Nucleus accumbens (tissue), 56 donors: Measurements from ENCODE around the gene RSPH10B.
A peak's percentile ranks its signal among the peaks of the same experiment; 100 is the strongest.
"Not testable (repeated sequence)": the region's sequence is repeated elsewhere in the genome, so short reads cannot be mapped to it uniquely, and the experiment has no call there.

Experiments
- DNase-seq, 56 donors: peaks; one replicate each; lab custom pipeline; 2025; lab: John Stamatoyannopoulos, UW

The RSPH10B gene

DNA sequence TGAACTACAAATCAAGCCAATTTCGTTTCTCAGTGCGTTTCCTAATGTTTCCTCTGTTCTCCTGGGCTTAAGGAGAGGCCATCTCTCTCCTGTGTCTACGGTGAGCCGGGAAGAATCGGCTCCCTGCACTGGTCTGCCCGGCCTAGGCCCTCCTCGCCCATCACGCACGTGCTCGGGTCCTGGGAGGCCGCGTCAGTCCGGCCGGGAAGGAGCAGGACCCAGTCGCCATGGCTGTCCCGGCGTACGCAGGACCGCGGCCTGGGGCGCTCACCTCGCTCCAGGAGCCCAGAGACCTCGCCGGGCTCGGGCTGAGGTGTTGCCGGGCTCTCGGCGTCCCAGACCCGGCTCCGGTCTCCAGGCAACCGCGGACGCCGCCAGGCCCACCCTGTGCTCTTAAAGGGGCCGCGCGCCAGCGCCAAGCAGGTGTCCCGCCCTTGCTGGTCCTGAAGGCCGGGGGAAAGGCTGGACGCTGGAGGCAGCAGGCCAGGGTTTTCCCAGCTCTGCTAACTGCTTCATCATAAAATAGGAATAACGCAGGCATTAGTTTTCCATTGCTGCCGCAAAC, at the start of gene RSPH10B:
RSPH10B (minus strand) TSS at position 343 of the 565 bp plus-strand sequence. CDS start 3,573 bp downstream, outside the sequence.
- not testable (repeated sequence) for DNase-seq

DNA sequence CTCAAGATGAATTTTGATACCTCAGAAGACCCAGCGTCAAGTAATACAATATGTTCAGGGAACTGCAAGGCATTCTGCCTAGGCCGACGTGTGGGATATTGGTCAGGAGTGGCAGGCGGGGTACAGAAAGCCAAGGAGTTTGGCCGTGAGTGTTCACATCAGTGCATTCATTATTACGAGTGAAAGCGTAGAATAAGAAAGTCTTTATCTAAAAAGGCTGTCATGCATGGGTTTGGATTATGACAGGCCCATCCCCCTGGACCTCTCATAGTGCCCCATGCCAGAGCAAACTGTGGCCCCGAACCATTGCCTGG, 46.1 kb upstream of the RSPH10B start:
- no peak for DNase-seq

DNA sequence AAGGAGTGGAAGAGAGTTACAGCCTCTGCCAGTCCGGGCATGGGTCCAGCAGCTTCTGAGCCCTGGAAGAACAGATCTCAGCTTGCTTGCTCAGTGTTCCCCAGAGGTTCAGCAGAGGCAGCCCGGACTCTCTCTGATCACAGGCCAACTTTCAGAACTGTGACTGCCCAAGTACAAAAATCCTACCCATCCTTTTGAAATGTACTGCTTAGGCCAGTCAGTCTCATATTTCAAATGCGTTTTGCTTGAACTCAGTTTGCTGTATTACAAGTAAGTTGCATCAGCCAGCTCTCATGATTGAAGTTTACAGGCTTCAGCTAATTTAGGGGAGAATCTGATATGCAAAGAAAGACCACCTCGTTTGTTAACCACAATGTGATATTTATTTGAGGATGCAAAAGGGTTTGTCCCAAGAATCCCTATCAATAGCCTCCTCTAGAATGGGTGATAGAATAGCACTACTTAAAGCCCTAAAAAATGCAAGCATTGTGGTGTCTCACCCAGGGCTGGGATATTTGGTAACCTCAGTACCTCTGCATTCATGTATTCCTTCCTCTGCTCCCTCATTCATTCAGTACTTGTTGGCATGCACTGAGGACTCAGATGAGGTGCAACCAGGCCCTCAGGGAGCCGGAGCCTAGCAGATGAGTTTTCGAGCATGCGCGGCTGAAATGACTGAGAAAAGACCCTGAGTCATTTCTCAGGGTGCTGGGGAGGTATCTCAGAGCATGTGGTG, 45.6 kb upstream of the RSPH10B start:
- DNase-seq, result peak in 16 of 56 donors; percentile 1 to 52 (median 15)

DNA sequence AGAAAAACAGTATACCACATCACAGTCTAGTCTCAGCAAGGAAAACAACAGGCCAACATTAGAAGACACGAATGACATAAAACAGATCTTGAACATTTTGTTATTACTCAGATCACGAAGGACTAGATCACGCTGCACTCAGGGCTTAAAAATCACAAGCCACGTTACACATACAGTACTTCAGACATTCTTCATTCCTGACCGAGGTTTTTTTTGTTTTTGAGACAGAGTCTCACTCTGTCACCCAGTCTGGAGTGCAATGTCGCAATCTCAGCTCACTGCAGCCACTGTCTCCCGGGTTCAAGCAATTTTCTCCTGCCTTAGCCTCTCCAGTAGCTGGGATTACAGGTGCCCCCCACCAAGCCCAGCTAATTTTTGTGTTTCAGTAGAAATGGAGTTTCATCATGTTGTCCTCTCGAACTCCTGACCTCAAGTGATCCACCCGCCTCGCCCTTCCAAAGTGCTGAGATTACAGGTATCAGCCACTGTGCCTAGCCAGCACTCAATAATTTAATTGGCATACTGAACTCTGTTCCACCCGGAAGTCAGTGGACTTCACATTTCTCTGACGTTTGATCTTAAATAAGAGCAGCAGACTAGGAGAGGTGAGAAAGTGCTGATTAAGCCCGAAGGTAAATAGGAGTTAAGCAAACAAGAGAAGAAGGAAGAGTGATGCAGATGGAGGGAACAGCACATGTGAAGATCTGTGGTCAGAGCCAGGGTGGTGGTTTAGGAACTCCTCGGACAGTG, 42.0 kb upstream of the RSPH10B start:
- DNase-seq, result no peak

DNA sequence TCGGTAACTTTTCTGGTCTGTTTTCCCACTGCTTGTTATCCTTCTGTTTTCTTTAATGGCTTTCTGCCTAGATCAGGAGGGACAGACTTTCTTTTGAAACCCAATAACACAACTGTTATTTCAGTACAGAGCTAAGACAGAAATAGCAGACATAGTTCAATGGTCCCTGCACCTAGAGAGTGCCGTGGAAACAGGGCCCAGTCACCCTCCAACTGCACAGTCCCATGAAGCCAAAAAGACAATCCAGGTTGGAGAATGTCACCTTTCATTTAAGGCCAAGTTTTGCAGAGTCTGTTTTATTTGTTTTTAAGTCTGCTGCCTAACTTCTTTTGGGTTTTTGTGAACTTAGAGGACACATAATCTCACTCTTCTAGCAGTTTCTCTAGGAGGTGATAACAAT, 41.1 kb upstream of the RSPH10B start:
- no peak for DNase-seq

DNA sequence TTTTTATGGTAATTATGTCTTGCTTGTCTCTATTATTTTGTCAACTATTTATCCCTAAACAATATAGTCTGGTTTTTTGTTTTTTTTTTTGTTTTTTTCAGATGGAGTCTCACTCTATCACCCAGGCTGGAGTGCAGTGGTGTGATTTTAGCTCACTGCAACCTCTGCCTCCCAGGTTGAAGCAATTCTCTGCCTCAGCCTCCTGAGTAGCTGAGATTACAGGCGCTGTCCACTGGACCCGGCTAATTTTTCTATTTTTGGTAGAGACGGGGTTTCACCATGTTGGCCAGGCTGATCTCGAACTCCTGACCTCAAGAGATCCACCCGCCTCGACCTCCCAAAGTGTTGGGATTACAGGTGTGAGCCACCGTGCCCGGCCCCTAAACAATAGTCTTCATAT, 39.9 kb upstream of the RSPH10B start:
- not testable (repeated sequence) for DNase-seq

DNA sequence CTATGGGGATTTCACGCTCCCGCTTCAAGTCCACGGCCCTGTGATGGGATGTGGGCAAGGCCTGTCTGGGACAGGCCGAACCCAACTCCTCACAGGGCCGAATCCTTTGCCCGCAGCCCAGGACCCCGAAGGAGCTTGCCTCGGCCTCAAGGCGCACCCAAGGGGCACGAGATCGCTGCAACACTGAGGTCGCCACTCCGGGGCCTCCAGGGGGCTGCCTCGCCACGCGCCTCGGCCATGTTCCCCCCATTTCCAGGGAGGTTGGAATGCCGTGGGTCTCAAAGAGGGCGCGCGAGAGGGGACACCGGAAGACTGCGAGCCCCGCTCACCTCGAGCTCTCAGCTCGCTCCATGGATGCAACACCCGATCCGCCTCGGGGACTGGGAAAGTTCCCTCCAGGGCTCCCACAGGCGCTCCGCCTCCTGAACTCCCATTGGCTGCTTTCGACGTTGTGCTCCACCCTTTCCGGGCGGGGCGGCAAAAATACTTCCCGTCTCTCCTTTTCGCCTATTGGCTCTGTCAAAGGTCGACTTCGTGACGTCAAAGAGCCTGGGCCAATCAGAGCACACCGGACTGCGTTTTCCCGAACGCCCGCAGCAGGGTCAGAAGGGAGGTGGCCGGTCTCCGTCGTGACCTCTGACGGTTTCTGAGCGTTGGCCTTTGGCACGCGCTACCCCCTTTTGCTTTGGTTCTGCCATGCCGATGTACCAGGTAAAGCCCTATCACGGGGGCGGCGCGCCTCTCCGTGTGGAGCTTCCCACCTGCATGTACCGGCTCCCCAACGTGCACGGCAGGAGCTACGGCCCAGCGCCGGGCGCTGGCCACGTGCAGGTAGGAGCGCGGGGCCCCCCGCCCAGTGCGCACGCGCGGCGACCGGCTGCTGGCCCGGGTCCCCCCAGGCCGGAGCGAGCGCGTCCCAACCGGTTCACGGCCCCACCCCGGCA, 38.5 kb upstream of the RSPH10B start, which contains the start of the genes AIMP2 and PMS2:
AIMP2 (plus strand) TSS at position 605 of the 944 bp plus-strand sequence; CDS start at position 697, 92 bp downstream.
PMS2 (minus strand) TSS at position 382 of the 944 bp plus-strand sequence; CDS start at position 352, 30 bp downstream.
- DNase-seq, result peak; percentile 77 to 100 (median 97)

DNA sequence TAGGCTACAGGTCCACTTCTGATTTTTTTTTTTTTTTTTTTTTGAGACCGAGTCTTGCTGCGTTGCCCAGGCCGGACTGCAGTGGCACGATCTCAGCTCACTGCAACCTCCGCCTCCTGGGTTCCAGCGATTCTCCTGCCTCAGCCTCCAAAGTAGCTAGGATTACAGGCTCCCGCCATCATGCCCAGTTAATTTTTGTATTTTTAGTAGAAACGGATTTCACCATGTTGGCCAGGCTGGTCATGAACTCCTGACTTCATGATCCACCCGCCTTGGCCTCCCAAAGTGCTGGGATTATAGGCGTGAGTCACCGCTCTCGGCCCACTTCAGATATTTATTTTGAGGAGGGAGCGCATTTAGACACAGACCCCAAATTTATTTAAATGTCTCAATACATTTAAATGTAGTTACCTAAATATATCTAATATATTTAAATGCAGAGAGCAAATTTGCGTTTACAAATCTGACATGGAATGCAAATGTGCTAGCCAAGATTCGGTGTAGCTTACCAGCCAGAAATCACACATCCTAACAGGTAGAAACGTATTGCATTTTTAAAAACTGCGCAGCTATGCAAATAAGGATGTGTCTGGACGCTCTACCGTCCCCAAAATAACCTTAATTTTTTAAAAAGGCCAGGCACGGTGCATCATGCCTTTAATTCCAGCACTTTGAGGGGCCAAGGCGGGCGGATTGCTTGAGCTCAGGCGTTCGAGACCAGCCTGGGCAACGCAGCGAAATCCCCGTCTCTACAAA, 37.5 kb upstream of the RSPH10B start:
- not testable (repeated sequence) for DNase-seq

DNA sequence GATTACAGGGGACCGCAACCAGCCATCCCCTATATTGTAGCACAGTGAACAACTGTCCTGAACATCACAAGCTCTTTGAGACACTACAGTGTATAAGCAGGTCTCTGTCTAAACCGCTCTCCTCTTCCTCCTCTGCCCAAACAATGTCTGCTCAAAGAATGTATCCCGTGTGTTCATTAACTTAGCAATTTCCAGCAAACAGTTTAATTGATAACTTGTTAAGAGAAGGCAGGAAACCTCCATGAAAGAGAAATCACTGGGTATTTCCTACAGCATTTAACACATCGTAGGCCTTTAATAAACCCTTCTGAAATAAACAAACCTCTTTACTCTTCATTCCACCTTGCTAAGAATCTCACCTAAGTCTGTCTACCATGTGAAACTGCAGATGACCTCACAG, 36.9 kb upstream of the RSPH10B start:
- DNase-seq, result no peak

DNA sequence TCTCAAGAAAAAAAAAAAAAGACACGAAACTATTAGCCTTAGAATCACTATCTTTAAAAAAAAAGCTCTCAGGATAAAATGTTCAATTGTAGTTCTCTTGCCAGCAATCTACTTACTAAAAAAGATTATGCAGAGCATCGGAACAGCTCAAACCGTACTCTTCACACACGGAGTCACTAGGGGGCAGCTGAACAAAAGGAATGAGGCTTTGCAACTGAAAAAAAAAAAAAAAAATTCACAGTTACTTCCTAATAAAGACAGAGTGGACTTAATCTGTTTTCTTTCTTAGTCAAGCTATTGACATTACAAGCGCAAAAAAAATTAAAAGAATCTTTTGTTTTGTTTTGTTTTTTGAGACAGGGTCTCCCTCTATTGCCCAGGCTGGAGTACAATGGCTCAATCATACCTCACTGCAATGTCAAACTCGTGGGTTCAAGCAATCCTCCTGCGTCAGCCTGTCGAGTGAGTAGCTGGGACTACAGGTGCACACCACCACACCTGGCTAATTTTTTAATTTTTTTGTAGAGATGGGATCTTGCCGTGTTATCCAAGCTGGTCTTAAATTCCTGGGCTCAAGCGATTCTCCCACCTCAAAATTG, 26.8 kb upstream of the RSPH10B start:
- DNase-seq, result peak in 14 of 56 donors; percentile 2 to 41 (median 16)

DNA sequence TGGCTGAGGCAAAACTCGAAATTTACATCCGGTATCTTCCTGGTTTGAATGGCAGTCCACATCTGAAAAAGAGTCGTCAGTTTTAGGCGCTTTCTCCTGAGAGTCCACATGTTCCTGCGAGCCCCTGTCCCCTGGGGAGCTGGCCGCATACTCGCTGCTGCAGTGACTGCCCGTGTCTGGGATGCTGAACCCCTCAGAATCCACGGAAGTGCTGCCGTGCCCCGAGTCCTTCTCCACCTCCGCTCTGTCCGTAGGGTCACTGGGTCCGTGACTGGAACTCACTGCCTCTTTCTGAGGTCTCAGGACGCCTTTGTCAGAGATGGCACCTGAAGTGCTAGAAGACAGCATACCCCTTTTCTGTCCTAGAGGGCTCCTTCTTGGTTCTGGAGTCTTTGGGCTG, 16.6 kb upstream of the RSPH10B start:
- DNase-seq, result not testable (repeated sequence)

DNA sequence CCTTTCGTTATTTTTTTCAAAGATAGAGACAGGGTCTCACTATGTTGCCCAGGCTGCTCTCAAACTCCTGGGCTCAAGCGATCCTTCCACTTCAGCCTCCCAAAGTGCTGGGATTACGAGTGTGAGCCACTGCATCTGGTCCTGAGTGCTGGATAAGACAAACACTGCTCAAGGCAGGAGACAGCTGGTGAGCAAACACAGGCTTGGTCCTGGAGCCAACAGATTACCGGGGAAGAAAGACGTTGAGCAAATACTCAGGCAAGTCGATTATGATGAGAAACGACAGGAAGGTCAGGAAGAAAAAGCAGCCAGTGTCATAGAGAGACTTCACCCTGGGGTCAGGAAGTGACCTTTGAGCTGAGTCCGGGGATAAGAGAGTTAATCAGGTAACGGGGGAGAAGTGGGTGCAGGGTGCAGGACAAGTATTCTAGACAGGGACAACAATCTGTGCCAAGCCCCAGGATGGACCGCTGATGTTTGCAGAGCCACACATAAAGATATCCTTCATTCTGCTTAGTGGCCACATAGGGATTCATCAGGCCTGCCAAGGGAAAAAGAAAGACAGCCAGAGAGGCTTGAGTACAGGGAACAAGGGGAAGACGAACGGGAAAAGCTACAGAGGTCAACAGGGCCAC, 9.3 kb upstream of the RSPH10B start:
- not testable (repeated sequence) for DNase-seq

DNA sequence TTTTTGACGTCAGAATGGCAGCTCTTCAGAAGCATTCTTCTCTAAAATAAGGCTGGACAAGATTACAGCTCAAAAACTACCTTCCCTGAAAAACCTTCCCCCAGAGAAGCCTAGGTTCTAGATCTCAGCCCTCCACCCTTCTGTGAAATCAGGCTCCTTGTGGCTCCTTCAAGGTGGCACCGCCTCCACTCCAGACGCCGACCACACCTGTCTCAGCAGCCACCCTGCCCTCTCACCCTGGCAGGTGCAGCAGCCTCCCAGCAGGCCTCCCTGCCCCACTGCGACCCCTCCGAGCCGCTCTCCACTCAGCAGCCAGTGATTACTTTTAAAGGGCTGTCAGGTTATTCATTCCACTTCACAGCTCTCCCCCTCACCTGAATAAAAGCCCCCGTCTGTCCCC, 3.1 kb upstream of the RSPH10B start:
- DNase-seq, result not testable (repeated sequence)

DNA sequence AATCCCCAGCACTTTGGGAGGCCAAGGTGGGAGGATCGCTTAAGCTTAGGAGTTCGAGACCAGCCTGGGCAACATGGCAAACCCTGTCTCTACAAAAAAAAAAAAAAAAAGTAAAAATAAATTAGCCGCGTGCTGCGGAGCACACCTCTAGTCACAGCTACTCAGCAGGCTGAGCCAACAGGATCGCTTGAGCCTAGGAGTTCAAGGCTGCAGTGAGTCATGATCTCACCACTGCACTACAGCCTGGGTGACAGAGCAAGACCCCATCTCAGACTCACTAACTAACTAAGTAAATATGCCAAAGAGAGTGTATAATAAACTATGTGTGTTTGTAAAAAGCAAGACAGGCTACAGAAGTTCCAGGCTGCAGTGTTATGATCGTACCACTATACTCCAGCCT, 6.7 kb downstream of the RSPH10B start:
- DNase-seq, result not testable (repeated sequence)

DNA sequence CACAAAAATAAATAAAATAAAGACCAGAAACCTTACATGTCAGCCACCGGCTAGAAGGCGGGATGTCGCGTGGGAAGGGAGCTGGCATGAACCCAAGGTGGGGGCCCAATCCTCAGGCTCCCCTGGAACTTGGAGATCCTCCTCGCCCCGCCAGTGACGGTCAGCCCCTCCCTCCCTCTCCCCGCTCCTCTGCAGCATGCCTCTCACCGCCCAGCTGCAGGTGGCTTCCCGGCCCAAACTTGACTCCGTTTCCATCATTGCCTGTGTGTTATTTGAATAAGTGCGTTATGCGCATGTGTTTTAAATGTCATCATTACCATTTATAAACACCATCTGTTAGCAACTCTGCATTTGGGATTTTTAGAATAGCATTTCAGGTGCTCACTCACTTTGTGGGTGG, 7.3 kb downstream of the RSPH10B start:
- DNase-seq, result not testable (repeated sequence)

DNA sequence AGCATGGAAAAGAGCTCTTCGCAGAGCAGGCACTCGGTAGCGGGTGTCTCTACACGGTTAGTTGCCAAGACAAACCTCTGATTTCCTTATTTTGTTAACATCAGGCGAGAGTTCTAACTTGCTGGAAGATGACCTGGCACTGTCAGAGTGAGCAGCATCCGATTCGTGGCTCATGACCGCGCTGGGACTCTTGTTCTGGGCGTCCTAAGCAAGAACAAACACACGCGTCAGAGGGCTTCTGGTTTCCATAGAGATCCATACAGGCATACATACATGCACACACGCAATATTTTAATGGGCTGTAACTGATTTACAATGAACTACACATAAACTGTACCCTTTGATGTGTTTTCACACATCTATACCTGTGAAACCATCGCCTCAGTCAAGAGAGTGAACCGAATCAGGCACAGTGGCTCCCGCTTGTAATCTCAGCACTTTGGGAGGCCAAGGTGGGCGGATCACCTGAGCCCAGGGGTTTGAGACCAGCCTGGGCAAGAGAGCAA, 35.5 kb downstream of the RSPH10B start:
- not testable (repeated sequence) for DNase-seq

DNA sequence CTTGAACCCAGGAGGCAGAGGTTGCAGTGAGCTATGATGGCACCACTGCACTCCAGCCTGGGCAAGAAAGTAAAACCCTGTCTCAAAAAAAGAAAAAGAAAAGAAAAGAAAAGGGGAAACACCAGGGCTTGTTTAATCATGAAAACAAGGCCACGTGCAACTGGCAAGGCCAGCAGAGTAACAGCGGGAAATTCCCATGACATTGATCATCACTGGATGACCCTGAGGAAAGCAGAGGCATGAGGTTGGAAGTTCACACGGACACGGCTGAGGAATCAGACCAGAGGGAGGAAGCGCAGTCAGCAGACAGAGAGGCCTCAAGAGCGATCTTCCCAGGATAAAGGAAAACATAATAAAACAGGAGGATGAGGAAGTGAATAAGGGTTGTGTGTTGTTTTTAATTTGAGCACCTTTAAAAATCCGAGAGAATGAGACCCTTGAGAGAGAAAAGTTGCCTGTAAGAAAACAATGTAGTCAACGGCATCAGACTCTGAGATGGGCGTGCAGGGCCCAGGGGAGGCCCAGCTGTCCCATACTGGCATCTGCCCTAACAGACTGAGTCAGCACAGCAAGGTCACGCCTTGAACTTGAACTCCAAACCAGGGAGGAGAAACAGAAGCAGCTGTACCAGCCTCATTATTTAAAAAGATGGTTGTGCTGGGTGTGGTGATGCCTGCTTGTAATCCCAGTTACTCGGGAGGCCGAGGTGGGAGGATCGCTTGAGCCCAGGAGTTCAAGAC, 38.4 kb downstream of the RSPH10B start:
- DNase-seq, result not testable (repeated sequence)

DNA sequence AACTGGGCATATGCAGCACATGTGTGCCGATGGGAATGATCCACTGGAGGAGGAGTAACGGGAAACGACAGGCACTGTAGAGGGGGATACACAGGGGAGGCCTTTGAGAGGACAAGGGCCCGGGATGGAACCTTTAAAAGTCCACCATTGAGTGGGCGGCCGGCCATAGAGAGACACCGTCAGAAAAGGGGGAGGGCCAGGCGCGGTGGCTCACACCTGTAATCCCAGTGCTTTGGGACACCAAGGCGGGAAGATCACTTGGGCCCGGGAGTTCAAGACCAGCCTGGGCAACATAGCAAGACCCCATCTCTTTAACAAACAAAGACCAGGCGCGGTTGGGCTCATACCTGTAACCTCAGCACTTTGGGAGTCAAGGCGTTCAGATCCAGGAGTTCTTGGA, 39.2 kb downstream of the RSPH10B start:
- DNase-seq, result not testable (repeated sequence)
